A549 (cell line): Measurements from ENCODE around the gene RER1. TPM values are rescaled to one million over a fixed set of nuclear protein-coding genes. Genes with fewer than 3 reads are reported as not detected.

ENCODE experiments used
- ATAC-seq, 2 experiments: fragments of 200-7000 bp in 1 of 2; fragments of >200 bp in 1 of 2; cut with Nextera tagmentation in 1 of 2; cut with Tn5 transposase in 1 of 2; 3 replicates each; pipeline versions ENCODE4 v1.8.0 to v1.9.1; 2018 to 2020; ENCODE audit warnings: mild to moderate bottlenecking in 1 of 2, moderate library complexity in 1 of 2
- CTCF ChIA-PET: fragments of 300-600 bp; sonication (Branson Sonifier 250); formaldehyde crosslinking; extraction: SDS; loops from one replicate; lab custom pipeline; 2021; ENCODE audit warnings: antibody characterized with exemption, inconsistent platforms; lab: Yijun Ruan, JAX
- POLR2A ChIA-PET: fragments of 350-600 bp; formaldehyde crosslinking; extraction: SDS; loops from one replicate; lab custom pipeline; 2021; ENCODE audit warnings: antibody characterized with exemption, inconsistent platforms; lab: Yijun Ruan, JAX
- DNase-seq, 2 experiments: peaks; one replicate each; pipeline versions ENCODE4 v3.0.0 to v3.0.0-alpha.2; 2011 to 2016; ENCODE audit warnings: low read depth in 1 of 2, low spot score in 1 of 2
- FAIRE-seq: peaks from 2 replicates; lab custom pipeline; 2011; peaks lifted over from hg19 to GRCh38; lab: Jason Lieb, UNC
- H3K27ac ChIP-seq, 2 experiments: fragments of >200 bp; sonication (Bioruptor Twin); formaldehyde crosslinking; 3 replicates each; pipeline ENCODE4 v1.5.1; 2016 to 2017
- H3K4me1 ChIP-seq: fragments of >200 bp; sonication (Bioruptor Twin); formaldehyde crosslinking; 3 replicates; pipeline ENCODE4 v1.6.1; 2016
- H3K4me2 ChIP-seq: fragments of >200 bp; sonication (Bioruptor Twin); formaldehyde crosslinking; 3 replicates; pipeline ENCODE4 v1.6.1; 2016
- H3K4me3 ChIP-seq: fragments of >200 bp; sonication (Bioruptor Twin); formaldehyde crosslinking; 3 replicates; pipeline ENCODE4 v1.5.1; 2016
- H3K9me3 ChIP-seq: fragments of >200 bp; sonication (Bioruptor Twin); formaldehyde crosslinking; 3 replicates; pipeline ENCODE4 v1.6.1; 2016
- BHLHE40 ChIP-seq: IDR thresholded peaks from 2 replicates; pipeline ENCODE4 v1.6.1; 2012; ENCODE audit warnings: low read depth, low read length, inconsistent platforms
- CEBPB ChIP-seq, 2 experiments: fragments of >200 bp in 1 of 2; sonication (Bioruptor Twin) in 1 of 2; formaldehyde crosslinking in 1 of 2; IDR thresholded peaks; 2 replicates each; pipeline ENCODE4 v1.6.1; 2012 to 2016
- CHD4 ChIP-seq: fragments of 200-600 bp; sonication (generic); IDR thresholded peaks from 2 replicates; pipeline ENCODE4 v1.6.1; 2016; ENCODE audit warnings: antibody characterized with exemption, mild to moderate bottlenecking, borderline replicate concordance
- EP300 ChIP-seq, 2 experiments: fragments of >200 bp; sonication (Bioruptor Twin); formaldehyde crosslinking; IDR thresholded peaks; 2 replicates in 1 of 2; 3 replicates in 1 of 2; pipeline ENCODE4 v1.6.1; 2016 to 2017
- FOSL2 ChIP-seq, 2 experiments: fragments of 450-650 bp in 1 of 2; fragments of >200 bp in 1 of 2; sonication (Bioruptor Twin) in 1 of 2; formaldehyde crosslinking; IDR thresholded peaks; 2 replicates each; pipeline versions ENCODE4 v1.5.0 to v1.6.1; 2016 to 2020; ENCODE audit warnings: mild to moderate bottlenecking in 1 of 2, moderate library complexity in 1 of 2
- HDAC2 ChIP-seq: fragments of 200-600 bp; sonication (generic); IDR thresholded peaks from 2 replicates; pipeline ENCODE4 v1.6.1; 2016
- HEYL ChIP-seq: fragments of 250-450 bp; sonication (Bioruptor Pico); IDR thresholded peaks from 2 replicates; pipeline ENCODE4 v1.8.0; 2021; ENCODE audit warnings: mild to moderate bottlenecking, moderate library complexity
- HMGXB4 ChIP-seq: fragments of 250-450 bp; sonication (Bioruptor Pico); IDR thresholded peaks from 2 replicates; pipeline ENCODE4 v1.5.0; 2021; ENCODE audit warnings: mild to moderate bottlenecking, moderate library complexity, borderline replicate concordance
- MAX ChIP-seq: IDR thresholded peaks from 2 replicates; pipeline ENCODE4 v1.6.1; 2012
- NFE2L2 ChIP-seq: fragments of 150-350 bp; conservative IDR thresholded peaks from 2 replicates; pipeline ENCODE4 v1.6.1; 2014; ENCODE audit warnings: low read length
- NPAS2 ChIP-seq: fragments of 250-450 bp; sonication (Bioruptor Pico); IDR thresholded peaks from 2 replicates; pipeline ENCODE4 v1.8.0; 2022; ENCODE audit warnings: mild to moderate bottlenecking, moderate library complexity, borderline replicate concordance
- PHF8 ChIP-seq: fragments of 200-600 bp; sonication (generic); IDR thresholded peaks from 2 replicates; pipeline ENCODE4 v1.6.1; 2016; ENCODE audit warnings: low read depth, mild to moderate bottlenecking, antibody characterized with exemption, moderate library complexity, borderline replicate concordance
- POLR2A ChIP-seq: IDR thresholded peaks from 2 replicates; pipeline ENCODE4 v1.6.1; 2012; ENCODE audit warnings: mild to moderate bottlenecking, low read length
- RAD21 ChIP-seq, 2 experiments: fragments of >200 bp in 1 of 2; sonication (Bioruptor Twin) in 1 of 2; formaldehyde crosslinking in 1 of 2; IDR thresholded peaks in 1 of 2; conservative IDR thresholded peaks in 1 of 2; 2 replicates in 1 of 2; 3 replicates in 1 of 2; pipeline ENCODE4 v1.6.1; 2012 to 2018; ENCODE audit warnings: inconsistent platforms in 1 of 2
- SREBF2 ChIP-seq: fragments of 450-650 bp; IDR thresholded peaks from 2 replicates; pipeline ENCODE4 v1.6.1; 2014; ENCODE audit warnings: mild to moderate bottlenecking, moderate library complexity
- WGBS: methylation state at CpG from one replicate; pipeline ENCODE4 v1.1.6; 2017; ENCODE audit errors: missing lambda C conversion rate; 5-methylcytosine and 5-hydroxymethylcytosine counted together
- polyA plus RNA-seq, 4 experiments: library from polyadenylated mRNA; depleted of rRNA in 3 of 4; stranded (reverse); fragments of >200 nt; fragmentation: RNase III in 1 of 4; extraction: RNeasy Plus Mini Kit Qiagen cat#74134 plus additional on column Dnase treatment in 1 of 4; gene quantifications; 2 replicates in 3 of 4; 3 replicates in 1 of 4; pipeline ENCODE4 v1.2.3, GENCODE V29; 2011 to 2017

Gene RER1
- polyA plus RNA-seq, 2 of the 4 experiments (the other 2 are of a cell fraction): 72.3 to 213 TPM

GRCh38 chr1:2360588-2361364, 30.9 kb upstream of the RER1 start (continued):
- TF ChIP-seq EP300 (IDR thresholded peaks at IDR 0.05) (no peak), HDAC2 (no peak)

- no peak overlapping the region for H3K4me2 ChIP-seq
- FAIRE-seq: no peak
- ATAC-seq: no peak
- ChIA-PET POLR2A (no interaction called here), CTCF (interaction anchor here (3.0 kb wide), 1 partner anchor 18 kb away, joined by 15 read pairs; no protein-coding TSS in a partner anchor)
- 91% methylated on average over 2 of the region's 2 CpGs for WGBS
- no peak for TF ChIP-seq SREBF2
- no peak for TF ChIP-seq MAX
- TF ChIP-seq NPAS2 (CRISPR knock-in tag): no peak
- TF ChIP-seq HEYL (CRISPR knock-in tag): no peak
- TF ChIP-seq CHD4: no peak
- no peak for TF ChIP-seq HMGXB4 (CRISPR knock-in tag)
- TF ChIP-seq BHLHE40: no peak
- no peak for TF ChIP-seq EP300 (IDR thresholded peaks at IDR 0.05)
- TF ChIP-seq NFE2L2: no peak
- TF ChIP-seq PHF8: no peak
- TF ChIP-seq FOSL2 (IDR thresholded peaks at IDR 0.05): no peak
- TF ChIP-seq FOSL2 (CRISPR knock-in tag; IDR thresholded peaks at IDR 0.05): no peak
- no peak for TF ChIP-seq POLR2A
- no peak overlapping the region for H3K27ac ChIP-seq
- peaks cover 3% of the 10 kb centered on the region; the same call in 2 of the 3 replicates for H3K9me3 ChIP-seq
- no peak for DNase-seq
- no peak overlapping the region for H3K4me3 ChIP-seq
- no peaks in the 10 kb centered on the region for H3K4me1 ChIP-seq
Measured at GRCh38 chr1:2363847-2364513, 27.7 kb upstream of the RER1 start.

GRCh38 chr1:2368053-2368744, 23.4 kb upstream of the RER1 start:
- no peak overlapping the region for H3K4me2 ChIP-seq
- H3K4me1 ChIP-seq: peaks cover 4% of the 10 kb centered on the region; the same call in 1 of the 3 replicates
- ATAC-seq (no peak), FAIRE-seq (no peak), DNase-seq (peak in 1 of 2 experiments; percentile 19)
- no peak overlapping the region for H3K4me3 ChIP-seq
- H3K9me3 ChIP-seq: peaks cover 2% of the 10 kb centered on the region; the same call in 2 of the 3 replicates
- no peak overlapping the region for H3K27ac ChIP-seq
- POLR2A ChIA-PET: no interaction called here
- CTCF ChIA-PET: interaction anchor here (0.7 to 1.4 kb wide), 2 partner anchors 12 to 116 kb away, joined by 3 read pairs; no protein-coding TSS in a partner anchor
- TF ChIP-seq RAD21 (conservative IDR thresholded peaks at IDR 0.05 in 1 of 2, IDR thresholded peaks at IDR 0.05 in 1 of 2) (no peak), PHF8 (no peak), CEBPB (IDR thresholded peaks at IDR 0.05) (no peak), EP300 (IDR thresholded peaks at IDR 0.05) (no peak)
- WGBS: 82% methylated on average over 8 of the region's 8 CpGs
